Kidney epithelial cell (primary cell): ENCODE data around the gene RBM15B. TPM values are rescaled to one million over a fixed set of nuclear protein-coding genes. Genes with fewer than 3 reads are reported as not detected.
A peak's percentile ranks its signal among the peaks of the same experiment; 100 is the strongest.
"Not testable (repeated sequence)": the region's sequence is repeated elsewhere in the genome, so short reads cannot be mapped to it uniquely, and the experiment has no call there.

Experiments used
- DNase-seq: peaks from one replicate; pipeline ENCODE4 v3.0.0-alpha.2; 2010; ENCODE audit warnings: low read depth
- H3K27me3 ChIP-seq: 2 replicates; pipeline ENCODE4 v1.6.0; 2011; ENCODE audit warnings: low read length; ENCODE audit not compliant: control insufficient read depth, insufficient read depth
- H3K36me3 ChIP-seq: 2 replicates; pipeline ENCODE4 v1.5.1; 2011; ENCODE audit warnings: low read length; ENCODE audit not compliant: control insufficient read depth, insufficient read depth
- H3K4me3 ChIP-seq: 2 replicates; pipeline ENCODE4 v1.5.1; 2011; ENCODE audit warnings: low read depth, mild to moderate bottlenecking, control low read depth, low read length
- CTCF ChIP-seq: IDR thresholded peaks from 2 replicates; pipeline ENCODE4 v1.5.1; 2011; ENCODE audit warnings: mild to moderate bottlenecking, moderate library complexity, low read length, control low read depth, inconsistent platforms; ENCODE audit not compliant: insufficient read depth, poor library complexity, severe bottlenecking
- total RNA-seq: library from RNA; depleted of rRNA; stranded (reverse); fragments of >200 nt; gene quantifications from 2 replicates; pipeline ENCODE4 v1.2.3, GENCODE V29; 2015

RBM15B gene
- total RNA-seq, 1 donor from 2014 or later: 32.6 TPM

- TF ChIP-seq CTCF: no peak
- Histone ChIP-seq H3K36me3 (no peaks in the 10 kb centered on the region), H3K27me3 (no peaks in the 10 kb centered on the region), H3K4me3 (no peak overlapping the region)
- DNase-seq: no peak
Observed at GRCh38 chr3:51360806-51361205, 30.3 kb upstream of the RBM15B start.

GRCh38 chr3:51361746-51362145, 29.3 kb upstream of the RBM15B start:
- no peak overlapping the region for H3K4me3 ChIP-seq
- no peak for TF ChIP-seq CTCF
- no peaks in the 10 kb centered on the region for H3K27me3 ChIP-seq
- no peaks in the 10 kb centered on the region for H3K36me3 ChIP-seq
- DNase-seq: no peak

DNA sequence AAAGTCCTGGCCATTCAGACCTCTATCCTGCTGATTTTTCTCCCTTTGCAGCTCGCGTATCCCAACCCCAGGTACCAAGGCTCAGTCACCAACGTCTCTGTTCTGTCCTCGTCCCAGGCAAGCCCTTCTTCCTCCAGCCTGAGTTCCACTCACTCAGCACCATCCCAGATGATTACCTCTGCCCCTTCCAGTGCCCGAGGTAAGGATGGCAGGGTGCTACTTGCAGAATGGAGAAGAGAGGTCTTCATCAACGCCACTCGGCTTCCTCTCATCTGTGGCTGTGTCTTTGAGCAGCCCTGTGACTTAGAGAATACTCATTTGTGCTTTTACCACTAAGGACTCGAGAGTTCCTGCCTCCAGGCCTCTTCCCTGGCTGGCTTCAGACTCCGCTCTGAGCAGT, 28.6 kb upstream of the RBM15B start:
- no peak for DNase-seq
- H3K36me3 ChIP-seq: no peaks in the 10 kb centered on the region
- H3K27me3 ChIP-seq: no peaks in the 10 kb centered on the region
- no peak for TF ChIP-seq CTCF
- no peak overlapping the region for H3K4me3 ChIP-seq

GRCh38 chr3:51368276-51368675, 22.8 kb upstream of the RBM15B start:
- not testable (repeated sequence) for H3K27me3 ChIP-seq, H3K4me3 ChIP-seq, H3K36me3 ChIP-seq, DNase-seq

- Histone ChIP-seq H3K36me3 (no peaks in the 10 kb centered on the region), H3K4me3 (no peak overlapping the region), H3K27me3 (no peaks in the 10 kb centered on the region)
- peak; percentile 74 for TF ChIP-seq CTCF
- peak; percentile 29 for DNase-seq
Observed at GRCh38 chr3:51371943-51372557, 19.0 kb upstream of the RBM15B start.

DNA sequence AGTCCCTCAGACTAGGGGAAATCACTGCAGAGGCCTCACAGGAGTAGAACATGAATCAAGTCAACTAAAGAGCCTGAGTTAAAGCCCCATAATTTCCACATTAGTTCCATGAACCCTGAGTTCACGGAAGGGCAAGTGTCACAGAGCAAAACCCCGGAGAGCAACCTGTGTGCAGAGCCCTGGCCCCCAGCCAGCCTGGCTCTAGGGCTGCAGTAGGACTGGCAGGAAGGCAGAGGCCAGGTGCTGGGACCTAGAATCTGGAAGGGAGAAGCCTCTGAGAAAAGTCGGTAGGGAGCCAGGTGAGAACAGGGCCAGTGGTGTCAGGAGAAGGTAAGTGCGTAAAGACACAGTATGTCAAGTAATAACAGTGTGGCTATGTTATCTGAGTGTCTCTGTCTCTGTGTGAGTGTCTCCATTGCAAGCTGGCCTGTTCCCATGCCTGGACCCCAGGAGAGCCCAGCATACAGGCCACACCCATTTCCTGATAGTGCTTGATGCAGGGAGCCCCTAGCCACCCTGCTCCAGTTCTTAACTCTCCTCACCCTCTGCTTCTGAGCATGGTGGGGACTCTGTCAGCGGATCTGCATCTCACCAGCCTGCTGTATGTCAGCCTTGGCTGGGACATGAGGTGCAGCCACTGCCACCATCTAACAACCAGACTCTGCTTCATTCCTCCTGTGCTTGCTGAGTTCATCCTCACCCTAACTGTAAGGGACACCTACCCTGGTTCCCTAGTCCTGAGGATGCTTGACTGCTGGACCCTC, 17.2 kb upstream of the RBM15B start:
- Histone ChIP-seq H3K36me3 (no peaks in the 10 kb centered on the region), H3K4me3 (no peak overlapping the region), H3K27me3 (no peaks in the 10 kb centered on the region)
- no peak for DNase-seq
- TF ChIP-seq CTCF: no peak
